OCI-LY1 (cell line): ENCODE data around the gene SLC4A8.

ENCODE experiments used
- CTCF ChIP-seq: fragments of 200-600 bp; sonication (generic), shearing (Covaris generic); IDR thresholded peaks from 2 replicates; pipeline ENCODE4 v1.5.1; 2017; ENCODE audit warnings: mild to moderate bottlenecking, antibody characterized with exemption, low read length, moderate library complexity, mixed read lengths
- EZH2 ChIP-seq: fragments of 200-600 bp; sonication (generic), shearing (Covaris generic); IDR thresholded peaks from 2 replicates; pipeline ENCODE4 v1.8.0; 2017; ENCODE audit warnings: borderline replicate concordance, mixed run types, mild to moderate bottlenecking, antibody characterized with exemption, low read length, moderate library complexity, mixed read lengths

GRCh38 chr12:51395283-51396230, 29.1 kb upstream of the SLC4A8 start:
- TF ChIP-seq CTCF, result no peak
- no peak for TF ChIP-seq EZH2
